ENCODE measurements around the gene RPL7A. TPM values are rescaled to one million over a fixed set of nuclear protein-coding genes. Genes with fewer than 3 reads are reported as not detected.

Gene RPL7A
- total and polyA plus RNA-seq, 2 of the 4 experiments (the other 2 are of a cell fraction) = 3,220 to 4,096 TPM

DNA sequence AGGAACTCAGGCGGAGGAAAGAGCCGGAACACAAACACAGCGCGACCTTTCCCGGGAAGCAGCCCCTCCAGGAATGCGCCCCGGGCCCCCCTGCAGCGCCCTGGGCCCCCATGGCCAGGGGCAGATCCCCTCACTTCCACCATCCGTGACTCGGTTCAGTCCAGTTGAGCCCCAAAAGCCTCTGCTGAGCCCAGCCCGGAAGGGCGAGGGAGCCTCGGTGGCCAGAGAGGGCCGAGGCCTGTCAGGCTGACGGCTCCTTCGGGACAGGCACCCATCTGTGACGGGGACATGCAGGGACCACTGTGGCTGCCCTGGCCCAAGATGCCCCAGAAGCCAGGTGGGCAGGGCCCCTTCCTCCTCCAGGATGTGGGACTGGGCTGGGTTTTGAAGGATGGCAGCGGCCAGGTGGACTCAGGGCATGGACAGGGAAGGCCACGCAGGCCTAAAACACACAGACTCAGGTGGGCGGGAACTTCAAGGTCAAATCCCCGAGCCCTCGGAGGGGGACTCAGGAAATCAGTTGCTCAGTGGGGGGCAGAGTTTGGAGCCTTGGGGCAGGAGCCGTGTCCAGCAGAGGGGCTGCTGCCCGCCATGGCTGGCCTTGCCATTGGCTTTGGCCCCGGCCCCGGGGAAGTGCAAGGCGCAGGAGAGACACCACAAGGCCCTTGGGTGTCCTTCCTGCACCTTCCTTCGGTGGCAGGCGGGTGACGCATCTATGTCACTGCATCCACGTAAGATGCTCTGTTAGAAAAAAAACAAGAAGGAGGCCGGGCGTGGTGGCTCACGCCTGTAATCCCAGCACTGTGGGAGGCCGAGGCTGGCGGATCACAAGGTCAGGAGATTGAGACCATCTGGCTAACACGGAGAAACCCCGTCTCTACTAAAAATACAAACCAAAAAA is 43.3 kb upstream of the RPL7A start:
- ATAC-seq (ENCODE audit: low read depth) = no peak
- no peak overlapping the region for H2BK120ac ChIP-seq (ENCODE audit: low read depth, low read length)
- H3K4ac ChIP-seq (ENCODE audit: low read depth, low read length) = no peak overlapping the region
- H3K4me2 ChIP-seq (ENCODE audit: low read depth, low read length) = no peak overlapping the region
- no TSS peak for BruUV-seq (replicated peaks)
- H2BK15ac ChIP-seq (ENCODE audit: low read depth, low read length) = no peak overlapping the region
- no peaks in the 10 kb centered on the region for H3K9me1 ChIP-seq (ENCODE audit: insufficient read depth, low read length)
- intact Hi-C loops (cut with micrococcal nuclease) (no loop called here), in situ Hi-C loops (cut with MboI; ENCODE audit: low sequenced_read_pairs) (no loop called here), dilution Hi-C loops (cut with HindIII; ENCODE audit: low sequenced_read_pairs, unreplicated experiment) (no loop called here)
- H2AK5ac ChIP-seq (ENCODE audit: low read depth, low read length) = no peak overlapping the region
- no peak overlapping the region for H3K23ac ChIP-seq (ENCODE audit: low read depth, low read length)
- no peaks in the 10 kb centered on the region for H3K36me3 ChIP-seq (ENCODE audit: control insufficient read depth, insufficient read depth, low read length)
- peaks cover 18% of the 10 kb centered on the region for H3K27me3 ChIP-seq (ENCODE audit: control insufficient read depth, insufficient read depth, low read length)
- 0 out of 2 replicates have a peak, but pooled peaks cover 1% of the 10 kb centered on the region for H3K9me3 ChIP-seq (ENCODE audit: control insufficient read depth, insufficient read depth, low read length)
- 75% methylated on average over 11 of the region's 38 CpGs; no CpG with 5 or more reads in 1 of the 2 experiments for WGBS, 2 experiments (ENCODE audit: extremely low coverage in 2 of 2, insufficient read length in 1 of 2)
- no peak for DNase-seq
- CTCF ChIA-PET = no interaction called here
- no peaks in the 10 kb centered on the region for H3K4me1 ChIP-seq (ENCODE audit: control insufficient read depth, insufficient read depth, low read length)
- H2BK20ac ChIP-seq (ENCODE audit: low read depth, low read length) = no peak overlapping the region
- no peak overlapping the region for H2AFZ ChIP-seq (replicated peaks; ENCODE audit: low read length, poor library complexity)
- H3K27ac ChIP-seq (ENCODE audit: insufficient read depth, low read length) = no peak overlapping the region
- H4K20me1 ChIP-seq (ENCODE audit: insufficient read depth, low read length) = no peaks in the 10 kb centered on the region
- POLR2A ChIA-PET (ENCODE audit: unreplicated experiment) = no interaction called here
- no peak overlapping the region for H4K8ac ChIP-seq (ENCODE audit: low read depth in 2 of 2, low read length in 2 of 2)
- no peaks in the 10 kb centered on the region for H3K79me1 ChIP-seq (ENCODE audit: low read depth in 1 of 2, low read length in 2 of 2)
- no peak overlapping the region for H3K56ac ChIP-seq (ENCODE audit: extremely low read depth, insufficient read depth, low read length)
- H2AK9ac ChIP-seq (replicated peaks; ENCODE audit: low read depth, low read length, poor library complexity) = no peak overlapping the region
- H2BK5ac ChIP-seq (ENCODE audit: low read depth, low read length, poor library complexity, severe bottlenecking) = no peak overlapping the region
- H4K5ac ChIP-seq (ENCODE audit: low read depth, low read length) = no peak overlapping the region
- H3K14ac ChIP-seq (replicated peaks; ENCODE audit: low read depth, low read length) = no peak overlapping the region
- H4K91ac ChIP-seq (ENCODE audit: insufficient read depth, low read depth, low read length) = no peak overlapping the region
- no peak overlapping the region for H3K9ac ChIP-seq (ENCODE audit: low read depth, low read length)
- H3K18ac ChIP-seq (ENCODE audit: low read depth, low read length) = no peak overlapping the region
- no peak overlapping the region for H3K4me3 ChIP-seq (ENCODE audit: insufficient read depth, low read depth, low read length)
- TF ChIP-seq SMC3 (IDR thresholded peaks at IDR 0.05; ENCODE audit: low read depth, low read length) (no peak), MAFK (IDR thresholded peaks at IDR 0.05; ENCODE audit: low read depth, low read length) (no peak), POLR2A (IDR thresholded peaks at IDR 0.05; ENCODE audit: low read depth, low read length) (no peak), CEBPB (IDR thresholded peaks at IDR 0.05; ENCODE audit: low read depth, low read length) (no peak), RFX5 (IDR thresholded peaks at IDR 0.05; ENCODE audit: low read depth, low read length) (no peak), MXI1 (IDR thresholded peaks at IDR 0.05; ENCODE audit: borderline replicate concordance, low read depth, low read length) (no peak), BHLHE40 (IDR thresholded peaks at IDR 0.05; ENCODE audit: low read depth, low read length) (no peak), NFE2L2 (IDR thresholded peaks at IDR 0.05; ENCODE audit: low read depth, low read length) (no peak), MAZ (IDR thresholded peaks at IDR 0.05; ENCODE audit: borderline replicate concordance, low read depth, low read length) (no peak), FOS (IDR thresholded peaks at IDR 0.05; ENCODE audit: low read depth, low read length) (no peak), RCOR1 (IDR thresholded peaks at IDR 0.05; ENCODE audit: insufficient replicate concordance, low read length) (no peak), CHD1 (IDR thresholded peaks at IDR 0.05; ENCODE audit: low read depth, low read length) (no peak)
- TF ChIP-seq, protein P1, sequence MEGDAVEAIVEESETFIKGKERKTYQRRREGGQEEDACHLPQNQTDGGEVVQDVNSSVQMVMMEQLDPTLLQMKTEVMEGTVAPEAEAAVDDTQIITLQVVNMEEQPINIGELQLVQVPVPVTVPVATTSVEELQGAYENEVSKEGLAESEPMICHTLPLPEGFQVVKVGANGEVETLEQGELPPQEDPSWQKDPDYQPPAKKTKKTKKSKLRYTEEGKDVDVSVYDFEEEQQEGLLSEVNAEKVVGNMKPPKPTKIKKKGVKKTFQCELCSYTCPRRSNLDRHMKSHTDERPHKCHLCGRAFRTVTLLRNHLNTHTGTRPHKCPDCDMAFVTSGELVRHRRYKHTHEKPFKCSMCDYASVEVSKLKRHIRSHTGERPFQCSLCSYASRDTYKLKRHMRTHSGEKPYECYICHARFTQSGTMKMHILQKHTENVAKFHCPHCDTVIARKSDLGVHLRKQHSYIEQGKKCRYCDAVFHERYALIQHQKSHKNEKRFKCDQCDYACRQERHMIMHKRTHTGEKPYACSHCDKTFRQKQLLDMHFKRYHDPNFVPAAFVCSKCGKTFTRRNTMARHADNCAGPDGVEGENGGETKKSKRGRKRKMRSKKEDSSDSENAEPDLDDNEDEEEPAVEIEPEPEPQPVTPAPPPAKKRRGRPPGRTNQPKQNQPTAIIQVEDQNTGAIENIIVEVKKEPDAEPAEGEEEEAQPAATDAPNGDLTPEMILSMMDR (conservative IDR thresholded peaks at IDR 0.05; ENCODE audit: low read depth, low read length) = no peak
- TF ChIP-seq, protein P2, sequence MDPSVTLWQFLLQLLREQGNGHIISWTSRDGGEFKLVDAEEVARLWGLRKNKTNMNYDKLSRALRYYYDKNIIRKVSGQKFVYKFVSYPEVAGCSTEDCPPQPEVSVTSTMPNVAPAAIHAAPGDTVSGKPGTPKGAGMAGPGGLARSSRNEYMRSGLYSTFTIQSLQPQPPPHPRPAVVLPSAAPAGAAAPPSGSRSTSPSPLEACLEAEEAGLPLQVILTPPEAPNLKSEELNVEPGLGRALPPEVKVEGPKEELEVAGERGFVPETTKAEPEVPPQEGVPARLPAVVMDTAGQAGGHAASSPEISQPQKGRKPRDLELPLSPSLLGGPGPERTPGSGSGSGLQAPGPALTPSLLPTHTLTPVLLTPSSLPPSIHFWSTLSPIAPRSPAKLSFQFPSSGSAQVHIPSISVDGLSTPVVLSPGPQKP (IDR thresholded peaks at IDR 0.05; ENCODE audit: borderline replicate concordance, low read depth, low read length) = no peak
- TF ChIP-seq, protein P3, sequence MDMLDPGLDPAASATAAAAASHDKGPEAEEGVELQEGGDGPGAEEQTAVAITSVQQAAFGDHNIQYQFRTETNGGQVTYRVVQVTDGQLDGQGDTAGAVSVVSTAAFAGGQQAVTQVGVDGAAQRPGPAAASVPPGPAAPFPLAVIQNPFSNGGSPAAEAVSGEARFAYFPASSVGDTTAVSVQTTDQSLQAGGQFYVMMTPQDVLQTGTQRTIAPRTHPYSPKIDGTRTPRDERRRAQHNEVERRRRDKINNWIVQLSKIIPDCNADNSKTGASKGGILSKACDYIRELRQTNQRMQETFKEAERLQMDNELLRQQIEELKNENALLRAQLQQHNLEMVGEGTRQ (IDR thresholded peaks at IDR 0.05; ENCODE audit: low read depth, low read length) = no peak

Measured in IMR-90 (cell line).